Astrocyte (in vitro differentiated cells and primary cell): ENCODE data around the gene UBTD1. TPM values are rescaled to one million over a fixed set of nuclear protein-coding genes. Genes with fewer than 3 reads are reported as not detected.
A peak's percentile ranks its signal among the peaks of the same experiment; 100 is the strongest.

Experiments used
- DNase-seq: peaks from one replicate; pipeline ENCODE4 v3.0.0-alpha.2; 2010; ENCODE audit warnings: low read depth
- FAIRE-seq: peaks from 2 replicates; lab custom pipeline; 2011; peaks lifted over from hg19 to GRCh38; lab: Jason Lieb, UNC
- H2AFZ ChIP-seq: 2 replicates; pipeline ENCODE4 v1.6.0; 2012; ENCODE audit warnings: low read depth, low read length, inconsistent platforms
- H3K27ac ChIP-seq: 2 replicates; pipeline ENCODE4 v1.5.1; 2011; ENCODE audit warnings: low read depth, low read length, inconsistent platforms
- H3K27me3 ChIP-seq: 2 replicates; pipeline ENCODE4 v1.6.0; 2011; ENCODE audit warnings: low read length, inconsistent platforms; ENCODE audit not compliant: insufficient read depth
- H3K36me3 ChIP-seq: 2 replicates; pipeline ENCODE4 v1.5.1; 2011; ENCODE audit warnings: low read length, inconsistent platforms; ENCODE audit not compliant: insufficient read depth
- H3K4me1 ChIP-seq: 2 replicates; pipeline ENCODE4 v1.5.1; 2011; ENCODE audit warnings: low read length, inconsistent platforms; ENCODE audit not compliant: insufficient read depth
- H3K4me2 ChIP-seq: 2 replicates; pipeline ENCODE4 v1.6.0; 2012; ENCODE audit warnings: low read length, inconsistent platforms
- H3K4me3 ChIP-seq: 2 replicates; pipeline ENCODE4 v1.5.1; 2011; ENCODE audit warnings: low read depth, mild to moderate bottlenecking, low read length, inconsistent platforms; ENCODE audit not compliant: insufficient read depth
- H3K79me2 ChIP-seq: 2 replicates; pipeline ENCODE4 v1.6.0; 2012; ENCODE audit warnings: mild to moderate bottlenecking, low read length, inconsistent platforms; ENCODE audit not compliant: insufficient read depth
- H3K9ac ChIP-seq: 2 replicates; pipeline ENCODE4 v1.6.0; 2012; ENCODE audit warnings: mild to moderate bottlenecking, low read length, inconsistent platforms
- H3K9me3 ChIP-seq: 2 replicates; pipeline ENCODE4 v1.5.1; 2012; ENCODE audit warnings: low read depth, mild to moderate bottlenecking, low read length, inconsistent platforms; ENCODE audit not compliant: insufficient read depth
- H4K20me1 ChIP-seq: 2 replicates; pipeline ENCODE4 v1.6.0; 2012; ENCODE audit warnings: low read length, inconsistent platforms; ENCODE audit not compliant: insufficient read depth
- H3K27ac Mint-ChIP-seq: one replicate; pipeline ENCODE4 v1.8.0; 2021; ENCODE audit warnings: mild to moderate bottlenecking, mixed read lengths; ENCODE audit not compliant: unreplicated experiment
- H3K27me3 Mint-ChIP-seq: one replicate; pipeline ENCODE4 v1.8.0; 2021; ENCODE audit warnings: low read depth, mixed read lengths; ENCODE audit not compliant: unreplicated experiment
- H3K36me3 Mint-ChIP-seq: one replicate; pipeline ENCODE4 v1.8.0; 2021; ENCODE audit warnings: low read depth, mixed read lengths; ENCODE audit not compliant: unreplicated experiment
- H3K4me1 Mint-ChIP-seq: one replicate; pipeline ENCODE4 v1.8.0; 2021; ENCODE audit warnings: low read depth, mixed read lengths; ENCODE audit not compliant: unreplicated experiment
- H3K4me3 Mint-ChIP-seq: one replicate; pipeline ENCODE4 v1.8.0; 2021; ENCODE audit warnings: mild to moderate bottlenecking, moderate library complexity, mixed read lengths; ENCODE audit not compliant: unreplicated experiment
- H3K9me3 Mint-ChIP-seq: one replicate; pipeline ENCODE4 v1.8.0; 2021; ENCODE audit warnings: mild to moderate bottlenecking, mixed read lengths; ENCODE audit not compliant: unreplicated experiment
- EZH2 ChIP-seq: IDR thresholded peaks from 2 replicates; pipeline ENCODE4 v1.6.1; 2012; ENCODE audit warnings: mild to moderate bottlenecking, low read length, inconsistent platforms; ENCODE audit not compliant: insufficient read depth
- total RNA-seq: library from RNA; stranded (reverse); gene quantifications from 2 replicates; pipeline ENCODE4 v1.2.1, GENCODE V29; 2021
- TF ChIP-seq, protein P1 (sequence below): IDR thresholded peaks from 2 replicates; pipeline ENCODE4 v1.5.1; 2011; ENCODE audit warnings: low read depth, mild to moderate bottlenecking, inconsistent platforms, low read length, moderate library complexity; ENCODE audit not compliant: insufficient read depth

UBTD1 gene
- total RNA-seq, 1 donor from 2014 or later: 73.1 TPM

DNA sequence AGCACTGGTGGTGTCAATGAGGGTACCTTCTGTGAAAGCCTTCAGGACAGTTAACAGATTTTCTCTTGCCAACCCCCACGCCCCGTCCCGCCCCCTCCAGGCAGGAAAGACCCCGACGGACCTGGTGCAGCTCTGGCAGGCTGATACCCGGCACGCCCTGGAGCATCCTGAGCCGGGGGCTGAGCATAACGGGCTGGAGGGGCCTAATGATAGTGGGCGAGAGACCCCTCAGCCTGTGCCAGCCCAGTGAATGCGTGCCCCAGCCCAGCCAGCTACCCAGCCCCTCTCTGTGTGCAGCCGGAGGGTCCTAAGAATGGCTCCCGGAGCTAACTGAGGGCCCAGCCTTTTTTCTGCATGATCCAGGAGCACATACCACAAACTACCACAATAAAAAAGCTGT is 84.8 kb downstream of the UBTD1 start:
- Histone ChIP-seq H3K9me3 (no peaks in the 10 kb centered on the region), H3K4me3 (no peak overlapping the region), H3K79me2 (no peaks in the 10 kb centered on the region), H4K20me1 (no peaks in the 10 kb centered on the region), H3K27ac (no peak overlapping the region), H3K27me3 (no peaks in the 10 kb centered on the region), H3K4me2 (no peak overlapping the region), H3K4me1 (no peaks in the 10 kb centered on the region), H3K36me3 (no peaks in the 10 kb centered on the region), H2AFZ (no peak overlapping the region), H3K9ac (no peak overlapping the region)
- FAIRE-seq: no peak
- Mint-ChIP-seq H3K36me3 (peaks cover 3% of the 10 kb centered on the region), H3K4me3 (no peak overlapping the region), H3K27me3 (no peaks in the 10 kb centered on the region), H3K4me1 (peaks cover 1% of the 10 kb centered on the region), H3K9me3 (no peaks in the 10 kb centered on the region), H3K27ac (no peak overlapping the region)
- TF ChIP-seq, protein P1, sequence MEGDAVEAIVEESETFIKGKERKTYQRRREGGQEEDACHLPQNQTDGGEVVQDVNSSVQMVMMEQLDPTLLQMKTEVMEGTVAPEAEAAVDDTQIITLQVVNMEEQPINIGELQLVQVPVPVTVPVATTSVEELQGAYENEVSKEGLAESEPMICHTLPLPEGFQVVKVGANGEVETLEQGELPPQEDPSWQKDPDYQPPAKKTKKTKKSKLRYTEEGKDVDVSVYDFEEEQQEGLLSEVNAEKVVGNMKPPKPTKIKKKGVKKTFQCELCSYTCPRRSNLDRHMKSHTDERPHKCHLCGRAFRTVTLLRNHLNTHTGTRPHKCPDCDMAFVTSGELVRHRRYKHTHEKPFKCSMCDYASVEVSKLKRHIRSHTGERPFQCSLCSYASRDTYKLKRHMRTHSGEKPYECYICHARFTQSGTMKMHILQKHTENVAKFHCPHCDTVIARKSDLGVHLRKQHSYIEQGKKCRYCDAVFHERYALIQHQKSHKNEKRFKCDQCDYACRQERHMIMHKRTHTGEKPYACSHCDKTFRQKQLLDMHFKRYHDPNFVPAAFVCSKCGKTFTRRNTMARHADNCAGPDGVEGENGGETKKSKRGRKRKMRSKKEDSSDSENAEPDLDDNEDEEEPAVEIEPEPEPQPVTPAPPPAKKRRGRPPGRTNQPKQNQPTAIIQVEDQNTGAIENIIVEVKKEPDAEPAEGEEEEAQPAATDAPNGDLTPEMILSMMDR: no peak
- TF ChIP-seq EZH2: no peak
- no peak for DNase-seq

DNA sequence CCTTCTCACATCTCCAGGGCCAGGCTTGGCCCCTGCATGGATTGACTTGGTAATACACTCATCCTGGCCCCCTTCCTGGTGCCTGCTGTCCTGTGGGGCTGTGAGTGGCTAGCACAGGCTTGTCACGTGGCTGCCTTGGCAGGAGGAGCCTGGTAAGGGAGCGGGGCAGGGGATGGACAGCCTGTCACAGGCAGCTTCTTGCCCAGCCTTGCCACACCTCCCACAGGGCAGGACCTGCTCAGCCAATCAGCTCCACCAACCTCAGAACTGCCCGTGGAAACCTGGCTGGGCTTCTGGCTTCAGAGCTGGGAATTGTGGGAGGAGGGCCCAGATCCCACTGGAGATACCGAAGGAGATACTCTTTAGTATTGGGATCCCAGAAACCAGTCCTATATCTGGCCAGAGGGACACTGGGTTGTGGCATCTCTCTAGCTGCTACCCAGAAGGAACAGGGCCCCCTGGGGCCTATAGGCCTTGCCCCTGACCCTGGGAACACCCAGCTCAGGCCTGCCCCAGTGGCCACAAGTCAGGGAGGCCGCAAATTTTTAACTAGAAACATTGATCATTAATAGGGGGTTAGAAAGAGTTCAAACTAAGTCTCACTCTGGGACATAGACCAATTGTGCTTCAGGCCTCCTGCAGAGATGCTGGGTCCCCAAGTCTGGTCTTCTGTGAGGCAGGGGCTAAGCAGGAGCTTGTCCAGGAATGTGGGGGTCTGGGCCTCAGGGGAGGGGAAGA is 85.5 kb downstream of the UBTD1 start, which contains the start of gene HOGA1:
TSS of gene HOGA1 (plus strand) at position 330 of the 738 bp plus-strand sequence. CDS start at position 645, 315 bp downstream.
- Histone ChIP-seq H3K36me3 (no peaks in the 10 kb centered on the region), H3K9me3 (no peaks in the 10 kb centered on the region), H2AFZ (peak within 1 kb of the TSS; percentile 56), H3K4me3 (no peak within 1 kb of the TSS), H3K4me1 (no peaks in the 10 kb centered on the region), H4K20me1 (no peaks in the 10 kb centered on the region), H3K9ac (no peak within 1 kb of the TSS), H3K4me2 (no peak within 1 kb of the TSS), H3K79me2 (no peaks in the 10 kb centered on the region), H3K27ac (no peak within 1 kb of the TSS), H3K27me3 (no peaks in the 10 kb centered on the region)
- no peak within 1 kb of the TSS for H3K27ac Mint-ChIP-seq
- TF ChIP-seq EZH2: no peak
- TF ChIP-seq, protein P1: no peak
- DNase-seq (peak; percentile 51), FAIRE-seq (no peak)
- no peaks in the 10 kb centered on the region for H3K9me3 Mint-ChIP-seq
- H3K27me3 Mint-ChIP-seq: no peaks in the 10 kb centered on the region
- H3K4me1 Mint-ChIP-seq: peaks cover 1% of the 10 kb centered on the region
- no peak within 1 kb of the TSS for H3K4me3 Mint-ChIP-seq
- H3K36me3 Mint-ChIP-seq: peaks cover 3% of the 10 kb centered on the region
